Coronary artery (tissue), 2 donors: ENCODE results near the gene WARS2.
A peak's percentile ranks its signal among the peaks of the same experiment; 100 is the strongest.

ENCODE experiments used
- DNase-seq: peaks from one replicate; pipeline ENCODE4 v3.0.0-alpha.2; 2017; ENCODE audit warnings: low spot score
- H3K27ac ChIP-seq, 2 donors: fragments of 200-600 bp; sonication (generic); one replicate each; pipeline ENCODE4 v1.5.1; 2016 to 2019
- H3K4me3 ChIP-seq: fragments of 200-600 bp; sonication (generic); 2 replicates; pipeline ENCODE4 v1.5.1; 2016; ENCODE audit warnings: mild to moderate bottlenecking, moderate library complexity
- TF ChIP-seq, protein P1 (sequence below): fragments of 200-600 bp; sonication (generic); IDR thresholded peaks from one replicate; pipeline ENCODE4 v1.5.1; 2019; ENCODE audit warnings: antibody characterized with exemption

The WARS2 gene

DNA sequence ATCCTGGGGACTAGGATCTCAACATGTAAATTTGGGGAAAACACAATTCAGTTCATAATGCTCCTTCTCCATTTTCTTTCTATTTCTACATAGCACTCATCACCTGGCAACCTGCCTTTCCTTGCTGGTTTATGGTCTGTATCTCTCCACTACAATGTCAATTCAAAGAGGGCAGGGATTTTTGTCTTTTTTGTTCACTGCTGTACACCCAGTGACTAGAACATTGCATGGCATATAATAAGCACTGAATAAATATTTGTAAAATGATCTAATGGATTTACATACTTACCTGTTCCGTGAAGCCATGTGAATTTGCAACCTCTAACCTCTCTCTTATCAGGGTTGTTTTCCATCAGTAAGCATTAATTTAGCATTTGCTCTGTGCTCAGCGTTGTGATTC is 124.9 kb downstream of the WARS2 start:
- TF ChIP-seq, protein P1, sequence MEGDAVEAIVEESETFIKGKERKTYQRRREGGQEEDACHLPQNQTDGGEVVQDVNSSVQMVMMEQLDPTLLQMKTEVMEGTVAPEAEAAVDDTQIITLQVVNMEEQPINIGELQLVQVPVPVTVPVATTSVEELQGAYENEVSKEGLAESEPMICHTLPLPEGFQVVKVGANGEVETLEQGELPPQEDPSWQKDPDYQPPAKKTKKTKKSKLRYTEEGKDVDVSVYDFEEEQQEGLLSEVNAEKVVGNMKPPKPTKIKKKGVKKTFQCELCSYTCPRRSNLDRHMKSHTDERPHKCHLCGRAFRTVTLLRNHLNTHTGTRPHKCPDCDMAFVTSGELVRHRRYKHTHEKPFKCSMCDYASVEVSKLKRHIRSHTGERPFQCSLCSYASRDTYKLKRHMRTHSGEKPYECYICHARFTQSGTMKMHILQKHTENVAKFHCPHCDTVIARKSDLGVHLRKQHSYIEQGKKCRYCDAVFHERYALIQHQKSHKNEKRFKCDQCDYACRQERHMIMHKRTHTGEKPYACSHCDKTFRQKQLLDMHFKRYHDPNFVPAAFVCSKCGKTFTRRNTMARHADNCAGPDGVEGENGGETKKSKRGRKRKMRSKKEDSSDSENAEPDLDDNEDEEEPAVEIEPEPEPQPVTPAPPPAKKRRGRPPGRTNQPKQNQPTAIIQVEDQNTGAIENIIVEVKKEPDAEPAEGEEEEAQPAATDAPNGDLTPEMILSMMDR: no peak
- Histone ChIP-seq H3K27ac (no peak overlapping the region), H3K4me3 (no peak overlapping the region)
- no peak for DNase-seq

DNA sequence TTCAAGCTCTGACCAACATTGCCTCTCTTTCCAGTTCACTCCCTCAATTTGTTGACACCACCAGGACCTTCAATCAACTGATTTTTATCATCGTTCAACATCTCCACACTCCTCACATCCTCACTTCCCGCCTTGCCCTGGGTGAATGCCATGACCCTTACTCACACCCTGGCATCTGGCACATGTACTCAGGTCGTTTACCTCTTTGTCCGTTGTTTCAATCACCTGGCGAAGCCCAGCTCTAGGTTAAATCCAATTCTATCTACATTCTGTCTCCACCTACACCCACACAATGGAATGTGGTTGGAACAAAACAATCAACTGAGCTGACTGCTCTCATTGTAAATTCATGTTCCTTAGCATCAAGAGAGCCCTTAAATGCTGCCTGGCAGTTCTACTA is 128.1 kb downstream of the WARS2 start:
- DNase-seq: no peak
- TF ChIP-seq, protein P1: no peak
- H3K4me3 ChIP-seq: no peak overlapping the region
- H3K27ac ChIP-seq: no peak overlapping the region

DNA sequence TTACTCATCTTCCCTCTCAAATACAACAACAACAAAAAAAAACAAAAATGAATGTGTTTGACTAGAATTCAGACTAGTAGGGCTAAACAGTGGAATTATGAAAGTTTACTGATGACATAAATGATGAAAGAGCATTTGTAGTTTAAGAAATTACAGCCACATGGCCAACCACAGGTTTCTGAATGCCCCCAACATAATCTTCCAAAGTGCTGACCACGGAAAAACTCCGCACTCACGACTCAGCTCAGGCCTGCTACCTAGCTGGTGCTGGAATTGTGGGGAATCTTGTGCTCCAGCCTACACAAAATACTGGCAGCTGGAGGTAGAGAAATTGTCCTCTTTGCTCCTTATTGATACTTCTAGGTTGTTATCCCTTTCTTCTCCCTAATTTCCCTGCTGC is 128.7 kb downstream of the WARS2 start:
- H3K27ac ChIP-seq: no peak overlapping the region
- no peak for DNase-seq
- H3K4me3 ChIP-seq: no peak overlapping the region
- TF ChIP-seq, protein P1: no peak

DNA sequence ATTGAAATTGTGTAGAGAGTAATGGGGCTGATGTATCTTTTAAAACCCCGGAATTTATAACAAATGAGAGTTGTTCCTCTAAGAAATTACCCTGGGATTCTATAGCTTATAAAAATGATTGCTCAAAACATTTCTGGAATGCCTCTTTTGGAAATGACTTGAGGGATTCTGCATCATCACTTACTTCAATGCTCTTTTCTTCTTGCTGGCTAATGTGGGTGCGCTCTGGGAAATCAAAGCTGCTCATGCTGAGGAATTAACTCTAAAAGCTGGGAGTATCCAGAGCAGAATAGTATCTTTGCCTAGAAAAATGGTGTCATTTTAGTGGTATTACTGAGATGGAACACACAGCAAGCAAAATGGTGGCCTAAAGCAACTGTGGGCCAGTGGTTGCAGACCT is 129.3 kb downstream of the WARS2 start:
- Histone ChIP-seq H3K4me3 (no peak overlapping the region), H3K27ac (no peak overlapping the region)
- DNase-seq: no peak
- TF ChIP-seq, protein P1: no peak

DNA sequence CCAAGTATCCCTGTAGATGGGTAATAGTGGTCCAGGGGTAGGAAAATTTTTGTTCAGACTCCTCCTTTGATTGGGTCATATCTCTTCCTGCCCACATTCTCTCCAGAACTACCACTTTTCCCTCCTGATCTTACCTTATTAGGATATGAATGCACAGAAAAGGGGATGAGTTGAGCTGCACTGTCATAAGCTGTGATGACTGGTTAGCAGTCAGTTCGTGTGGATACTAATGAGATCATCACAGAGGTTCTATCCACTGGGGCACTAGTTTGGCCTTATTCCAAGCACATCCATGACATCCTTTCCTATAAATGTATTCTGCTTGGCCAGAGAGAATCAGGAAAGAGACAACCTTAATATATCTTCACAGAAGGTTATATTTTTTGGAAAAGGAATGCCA is 130.3 kb downstream of the WARS2 start:
- Histone ChIP-seq H3K4me3 (no peak overlapping the region), H3K27ac (no peak overlapping the region)
- TF ChIP-seq, protein P1: no peak
- DNase-seq: no peak

DNA sequence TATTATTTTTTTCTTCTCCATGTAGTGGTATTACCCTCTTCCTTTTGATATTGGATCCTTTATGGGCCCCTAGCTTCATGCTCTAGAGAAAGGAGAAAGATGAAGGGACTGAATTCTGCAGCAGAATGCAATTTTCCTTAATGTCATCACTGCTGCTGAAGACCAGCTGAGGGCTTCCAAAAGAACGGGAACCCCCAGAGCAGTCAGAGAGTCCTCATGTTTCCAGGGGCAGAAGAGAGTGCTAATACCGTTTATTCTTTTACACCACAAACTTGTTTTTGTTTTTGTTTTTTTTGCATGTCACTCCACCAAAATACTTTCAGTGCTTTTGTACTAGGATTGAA is 131.2 kb downstream of the WARS2 start:
- TF ChIP-seq, protein P1: no peak
- Histone ChIP-seq H3K27ac (no peak overlapping the region), H3K4me3 (no peak overlapping the region)
- no peak for DNase-seq

DNA sequence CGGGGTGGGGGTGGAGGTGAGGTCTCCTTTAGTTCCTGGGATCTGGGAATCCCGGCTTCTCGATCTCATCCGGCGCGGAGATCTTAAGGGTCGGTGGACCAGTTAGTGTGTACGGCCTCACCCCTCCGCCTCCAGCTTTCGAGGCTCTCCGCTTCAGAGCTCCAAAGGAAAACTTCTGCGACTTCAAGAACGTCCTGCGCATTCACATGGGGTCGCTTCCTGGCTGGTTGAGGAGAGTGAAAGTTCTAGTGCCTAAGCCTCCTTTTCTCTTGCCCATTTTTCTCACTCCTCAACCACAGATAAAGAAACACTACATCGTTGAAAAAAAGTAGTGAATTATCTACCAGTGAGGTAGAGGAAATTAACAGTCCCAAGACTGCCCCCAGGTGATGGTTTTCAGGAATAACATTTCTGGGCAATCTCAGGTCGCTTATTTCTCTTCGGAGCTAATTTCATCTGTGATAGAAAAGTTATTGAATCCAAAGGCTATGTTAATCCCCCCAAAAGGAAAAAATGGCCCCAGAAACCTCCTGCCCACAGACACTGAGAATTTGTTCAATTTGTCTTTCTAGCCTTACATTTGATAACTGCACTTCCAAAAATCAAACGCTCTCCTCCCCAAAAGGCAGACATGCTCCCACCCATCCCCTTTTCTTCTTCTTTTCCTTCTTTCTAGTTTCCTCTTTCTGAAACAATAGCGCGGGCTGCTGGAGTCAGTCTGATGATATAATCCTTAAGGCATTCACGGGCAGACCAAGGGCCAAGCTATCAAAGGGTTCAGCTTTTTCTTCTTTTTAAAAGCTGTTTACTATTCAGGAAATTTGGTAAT is 131.8 kb downstream of the WARS2 start:
- no peak for DNase-seq
- Histone ChIP-seq H3K4me3 (peak overlapping the region; percentile 62), H3K27ac (no peak overlapping the region)
- TF ChIP-seq, protein P1: no peak
